ENCODE data around the gene PMIS2.

The PMIS2 gene

GRCh38 chr19:35585848-35586247, at the start of gene PMIS2:
Gene PMIS2 (plus strand): TSS chr19:35586173. CDS start chr19:35586260, 87 bp downstream.
- no peak for DNase-seq (ENCODE audit: low read depth in 2 of 2, low spot score in 1 of 2)

- no peak for DNase-seq (ENCODE audit: low read depth in 2 of 2, low spot score in 1 of 2)
Measured at GRCh38 chr19:35539314-35539713, 46.7 kb upstream of the PMIS2 start.

- no peak for DNase-seq (ENCODE audit: low read depth in 2 of 2, low spot score in 1 of 2)
Measured at GRCh38 chr19:35539850-35540249, 46.1 kb upstream of the PMIS2 start.

GRCh38 chr19:35540356-35540927, 45.5 kb upstream of the PMIS2 start:
- no peak for DNase-seq (ENCODE audit: low read depth in 2 of 2, low spot score in 1 of 2)

- DNase-seq (ENCODE audit: low read depth in 2 of 2, low spot score in 1 of 2), result no peak
Measured at GRCh38 chr19:35542209-35542608, 43.8 kb upstream of the PMIS2 start.

GRCh38 chr19:35543280-35544109, 42.5 kb upstream of the PMIS2 start:
- DNase-seq (ENCODE audit: low read depth in 2 of 2, low spot score in 1 of 2), result no peak

GRCh38 chr19:35544110-35544802, 41.7 kb upstream of the PMIS2 start:
- no peak for DNase-seq (ENCODE audit: low read depth in 2 of 2, low spot score in 1 of 2)

- DNase-seq (ENCODE audit: low read depth in 2 of 2, low spot score in 1 of 2), result peak; percentile 38 to 73
Measured at GRCh38 chr19:35545001-35545854, 40.7 kb upstream of the PMIS2 start, which contains the start of gene TMEM147. Gene TMEM147 (plus strand): TSS chr19:35545626. CDS start chr19:35545740, 114 bp downstream.

GRCh38 chr19:35545855-35546381, 40.1 kb upstream of the PMIS2 start:
- DNase-seq (ENCODE audit: low read depth in 2 of 2, low spot score in 1 of 2), result peak; percentile 27 to 34

- DNase-seq (ENCODE audit: low read depth in 2 of 2, low spot score in 1 of 2), result no peak
Measured at GRCh38 chr19:35546532-35546931, 39.4 kb upstream of the PMIS2 start.

- DNase-seq (ENCODE audit: low read depth in 2 of 2, low spot score in 1 of 2), result no peak
Measured at GRCh38 chr19:35549174-35549788, 36.7 kb upstream of the PMIS2 start.

GRCh38 chr19:35549879-35550523, 36.0 kb upstream of the PMIS2 start:
- no peak for DNase-seq (ENCODE audit: low read depth in 2 of 2, low spot score in 1 of 2)

- DNase-seq (ENCODE audit: low read depth in 2 of 2, low spot score in 1 of 2), result no peak
Measured at GRCh38 chr19:35551091-35551810, 34.7 kb upstream of the PMIS2 start.

GRCh38 chr19:35552534-35553384, 33.2 kb upstream of the PMIS2 start:
- DNase-seq (ENCODE audit: low read depth in 2 of 2, low spot score in 1 of 2), result no peak

GRCh38 chr19:35553385-35554000, 32.5 kb upstream of the PMIS2 start:
- no peak for DNase-seq (ENCODE audit: low read depth in 2 of 2, low spot score in 1 of 2)

- no peak for DNase-seq (ENCODE audit: low read depth in 2 of 2, low spot score in 1 of 2)
Measured at GRCh38 chr19:35554076-35554475, 31.9 kb upstream of the PMIS2 start.

GRCh38 chr19:35555301-35556005, 30.5 kb upstream of the PMIS2 start:
- no peak for DNase-seq (ENCODE audit: low read depth in 2 of 2, low spot score in 1 of 2)

All from stimulated activated CD8-positive, alpha-beta memory T cell treated with anti-CD3 and anti-CD28 coated beads, Interleukin-4, amount 100 ng/mL, for 4 hours (primary cell).